HuH-7 (cell line): ENCODE data around the gene BMPR1B.
"Not testable (repeated sequence)": the region's sequence is repeated elsewhere in the genome, so short reads cannot be mapped to it uniquely, and the experiment has no call there.

Experiments used
- DNase-seq: peaks from one replicate; pipeline ENCODE4 v3.0.0; 2011; ENCODE audit warnings: low spot score

The BMPR1B gene

DNA sequence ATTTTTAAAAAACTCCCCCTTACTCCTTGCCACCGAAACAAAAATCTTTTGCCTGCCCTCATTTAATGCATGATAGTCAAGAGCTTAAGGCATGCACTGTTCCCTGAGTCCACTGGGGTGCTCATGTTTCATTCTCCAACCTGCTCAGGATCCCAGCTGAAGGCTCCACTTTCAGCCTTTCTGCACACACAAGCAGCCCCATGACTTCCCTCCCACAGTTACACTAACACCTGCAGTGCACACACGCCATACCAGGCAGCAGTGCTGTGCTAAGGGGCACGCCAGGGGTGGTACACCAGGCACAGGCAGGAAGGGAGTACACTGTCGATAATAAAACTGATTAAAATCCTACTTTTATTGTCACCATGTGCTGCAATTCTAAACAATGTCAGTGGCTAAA lies 385.2 kb downstream of the BMPR1B start:
- no peak for DNase-seq

GRCh38 chr4:95151255-95151654 lies 393.5 kb downstream of the BMPR1B start:
- no peak for DNase-seq

DNA sequence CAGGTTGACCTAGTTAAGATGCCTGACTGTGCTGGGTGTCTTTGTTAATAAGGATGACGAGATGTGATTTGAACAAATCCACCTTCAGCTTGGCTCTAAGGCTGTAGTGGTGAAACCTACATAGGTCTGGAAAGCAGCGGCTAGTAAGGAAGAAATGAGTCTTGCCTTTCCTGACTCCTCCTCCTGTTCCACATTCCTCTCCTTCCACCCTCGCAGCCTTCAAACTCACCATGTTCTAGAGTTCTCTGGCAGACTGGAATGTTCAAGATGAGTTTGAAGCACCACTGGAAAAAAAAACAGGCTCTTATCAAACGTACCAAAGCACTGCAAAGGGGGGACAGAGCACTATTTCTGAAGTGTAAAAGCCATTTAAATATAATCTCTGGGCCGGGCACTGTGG lies 395.4 kb downstream of the BMPR1B start:
- no peak for DNase-seq

DNA sequence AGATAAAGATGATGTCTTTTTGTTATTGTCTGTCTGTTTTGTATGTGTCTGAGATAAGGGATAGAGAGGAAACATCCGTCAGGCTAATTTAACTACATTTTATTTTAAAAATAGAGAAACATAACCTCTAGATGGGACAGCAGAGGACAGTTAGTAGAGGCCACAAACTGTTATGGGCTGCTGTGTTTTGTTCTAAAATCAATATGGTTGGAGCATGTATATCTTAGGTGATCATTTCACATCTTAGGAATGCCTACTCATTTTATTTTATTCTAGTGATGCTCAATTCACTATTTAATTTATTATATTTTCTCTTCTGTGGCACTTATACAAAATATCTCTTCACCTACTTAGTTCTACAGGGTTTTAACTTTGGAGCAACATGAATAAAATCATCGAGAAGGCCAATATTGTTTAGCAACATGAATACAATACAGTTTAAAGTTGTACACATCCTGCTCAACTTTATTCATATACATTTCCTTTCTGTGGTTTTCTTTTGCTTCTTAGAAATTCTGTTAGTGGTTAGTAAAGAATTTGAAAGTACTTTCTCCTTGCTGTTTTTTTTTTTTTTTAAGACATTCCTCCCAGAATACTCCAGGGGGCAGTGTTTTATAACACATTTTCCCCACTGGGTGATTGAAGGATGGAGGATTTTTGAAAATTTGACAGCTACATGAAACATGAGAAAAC lies 398.1 kb downstream of the BMPR1B start:
- DNase-seq, result peak; percentile 26

DNA sequence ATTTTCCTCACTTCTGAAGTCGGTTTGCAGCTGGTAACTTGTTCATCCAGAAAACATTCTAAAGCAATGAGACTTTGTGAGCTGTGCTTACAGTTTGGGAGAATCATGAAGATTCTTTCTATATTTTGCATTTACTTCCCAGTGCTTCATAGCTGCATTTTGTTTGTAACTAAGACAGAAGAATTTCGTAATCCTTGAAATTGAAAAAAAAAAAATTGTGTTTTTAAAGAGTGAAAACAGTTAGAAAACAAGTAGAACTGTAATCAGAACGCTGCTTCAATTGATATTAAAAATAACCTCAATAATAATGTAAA lies 398.7 kb downstream of the BMPR1B start:
- DNase-seq, result no peak

DNA sequence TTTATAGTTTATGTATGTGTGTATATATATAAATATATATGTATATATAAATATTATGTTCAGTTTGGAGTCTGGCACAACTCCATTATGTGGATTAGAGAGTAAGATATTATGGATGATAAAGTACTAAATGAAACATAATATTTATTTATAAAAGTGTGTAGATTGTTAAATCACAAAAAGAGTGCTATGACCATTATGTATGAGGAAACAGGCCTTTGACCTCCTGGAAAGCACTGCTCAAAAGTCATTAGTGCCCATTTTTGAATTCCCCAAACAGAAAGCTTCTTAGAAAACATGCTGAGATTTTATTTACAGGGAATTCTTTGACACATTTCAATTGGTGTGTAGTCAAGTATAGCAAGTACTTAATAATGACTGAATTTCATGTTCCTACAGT lies 399.8 kb downstream of the BMPR1B start:
- no peak for DNase-seq

- no peak for DNase-seq
These were observed 400.3 kb downstream of the BMPR1B start for GRCh38 chr4:95158045-95158444.

- no peak for DNase-seq
These were observed 400.9 kb downstream of the BMPR1B start for GRCh38 chr4:95158626-95159025.

GRCh38 chr4:95159384-95159783 lies 401.6 kb downstream of the BMPR1B start:
- no peak for DNase-seq

- DNase-seq, result no peak
These were observed 404.2 kb downstream of the BMPR1B start for GRCh38 chr4:95161781-95162469.

DNA sequence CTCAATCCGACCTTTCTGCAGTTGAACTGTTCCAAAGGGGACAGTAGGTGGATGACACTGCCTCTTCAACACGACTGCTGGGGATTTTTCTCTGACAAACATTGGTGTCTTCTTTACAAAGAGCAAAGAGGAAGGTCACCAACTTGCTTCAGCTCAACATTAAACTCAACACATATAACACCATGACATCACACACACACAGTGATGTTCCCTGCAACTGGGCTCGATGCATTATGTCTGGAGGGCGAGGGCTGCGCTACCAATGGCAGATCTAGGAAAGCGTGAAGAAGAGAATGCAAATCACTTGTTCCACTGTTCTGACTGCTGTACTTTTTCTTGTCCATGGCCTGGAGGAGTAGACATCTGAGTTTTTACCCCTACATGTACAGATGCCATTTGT lies 405.1 kb downstream of the BMPR1B start:
- no peak for DNase-seq

GRCh38 chr4:95165926-95166524 lies 408.3 kb downstream of the BMPR1B start:
- peak; percentile 30 for DNase-seq

- DNase-seq, result no peak
These were observed 410.1 kb downstream of the BMPR1B start for GRCh38 chr4:95167805-95168204.

DNA sequence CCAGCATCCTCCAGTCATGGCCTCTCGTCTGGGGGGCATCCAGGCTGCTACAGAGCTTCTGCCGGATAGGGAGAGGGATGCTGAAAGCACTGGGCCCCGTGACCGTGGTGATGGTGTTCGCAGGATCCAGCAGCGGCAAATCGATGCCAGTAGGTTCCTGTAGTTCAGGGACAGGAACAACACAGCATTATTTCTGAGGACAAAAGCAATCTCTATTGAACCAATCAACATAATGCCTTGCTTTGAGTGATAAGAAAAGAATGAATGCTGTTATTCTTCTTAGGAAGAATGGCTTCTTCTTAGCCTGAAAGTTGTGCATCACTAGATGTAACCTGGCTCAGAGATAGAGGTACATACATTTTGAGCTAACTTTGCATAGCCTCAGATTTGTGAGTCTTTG lies 412.4 kb downstream of the BMPR1B start:
- DNase-seq, result no peak

GRCh38 chr4:95171377-95171776 lies 413.6 kb downstream of the BMPR1B start:
- DNase-seq, result not testable (repeated sequence)

DNA sequence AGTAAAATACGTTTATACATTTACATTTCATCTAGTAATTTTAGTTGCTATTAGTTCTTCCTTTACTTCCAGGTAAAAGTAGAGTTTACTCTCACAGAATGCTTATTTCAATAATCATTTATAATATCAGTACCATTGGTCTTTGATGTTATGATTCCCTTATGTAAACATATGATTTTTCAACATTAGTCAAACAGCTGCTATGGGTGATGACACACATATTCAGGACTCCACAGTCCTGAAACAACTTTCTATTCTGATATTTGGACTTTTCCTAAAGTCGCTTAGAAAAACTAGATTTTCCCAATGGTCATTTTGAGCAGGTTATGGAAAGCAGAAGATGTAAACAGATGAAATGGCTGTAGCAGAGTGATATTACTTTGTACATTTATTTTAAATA lies 421.2 kb downstream of the BMPR1B start:
- DNase-seq, result no peak

GRCh38 chr4:95180531-95181242 lies 422.9 kb downstream of the BMPR1B start:
- no peak for DNase-seq

DNA sequence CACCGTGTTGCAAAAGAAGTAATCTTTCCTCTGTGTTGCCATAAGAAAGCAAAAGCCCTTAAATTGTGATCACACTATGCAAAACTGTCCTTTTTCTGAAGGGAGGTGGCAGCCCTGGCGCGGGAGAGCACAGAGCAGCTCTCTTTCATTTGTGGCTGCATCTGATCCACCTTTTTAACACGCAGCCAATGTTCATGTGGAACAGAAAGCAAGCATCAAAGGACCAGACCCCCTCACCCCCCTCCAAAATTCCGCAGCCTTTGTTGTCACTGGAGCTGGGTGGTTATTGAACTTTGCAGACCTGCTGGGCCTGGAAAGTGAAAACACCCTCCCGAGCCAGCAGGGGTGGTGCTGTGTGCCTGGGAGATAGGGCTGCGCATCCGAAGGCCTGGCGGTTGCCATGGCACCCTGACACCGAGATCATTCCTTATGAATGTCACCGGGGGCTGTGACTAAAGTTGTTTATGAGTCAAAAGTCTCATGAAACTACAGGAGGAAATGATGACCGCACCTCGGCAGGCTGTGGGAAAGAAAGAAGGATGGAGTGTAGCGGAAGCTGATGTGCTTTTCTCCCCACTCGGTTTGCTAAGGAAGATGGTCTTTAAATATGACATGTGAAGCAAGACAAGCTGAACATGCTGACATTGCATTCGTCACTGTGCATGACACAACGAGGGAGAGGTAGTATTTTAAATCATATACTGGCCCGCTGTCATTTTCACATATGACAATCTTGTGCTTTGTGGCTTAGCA lies 423.7 kb downstream of the BMPR1B start:
- no peak for DNase-seq

DNA sequence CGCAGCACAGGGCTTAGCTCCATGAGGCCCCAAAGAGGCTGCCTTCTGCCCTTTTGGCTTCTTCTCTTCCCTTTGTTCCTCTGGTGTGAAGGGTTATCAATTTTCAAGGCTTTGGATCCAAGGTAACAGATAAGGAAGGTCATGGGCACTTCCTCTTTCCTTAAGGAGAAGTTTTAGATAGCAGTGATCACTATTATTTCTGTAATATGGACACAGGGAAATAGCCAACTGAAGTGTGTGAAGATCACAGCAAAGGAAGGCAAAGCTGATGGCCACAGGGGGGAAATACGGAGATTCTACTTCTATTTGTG lies 424.2 kb downstream of the BMPR1B start:
- DNase-seq, result no peak

DNA sequence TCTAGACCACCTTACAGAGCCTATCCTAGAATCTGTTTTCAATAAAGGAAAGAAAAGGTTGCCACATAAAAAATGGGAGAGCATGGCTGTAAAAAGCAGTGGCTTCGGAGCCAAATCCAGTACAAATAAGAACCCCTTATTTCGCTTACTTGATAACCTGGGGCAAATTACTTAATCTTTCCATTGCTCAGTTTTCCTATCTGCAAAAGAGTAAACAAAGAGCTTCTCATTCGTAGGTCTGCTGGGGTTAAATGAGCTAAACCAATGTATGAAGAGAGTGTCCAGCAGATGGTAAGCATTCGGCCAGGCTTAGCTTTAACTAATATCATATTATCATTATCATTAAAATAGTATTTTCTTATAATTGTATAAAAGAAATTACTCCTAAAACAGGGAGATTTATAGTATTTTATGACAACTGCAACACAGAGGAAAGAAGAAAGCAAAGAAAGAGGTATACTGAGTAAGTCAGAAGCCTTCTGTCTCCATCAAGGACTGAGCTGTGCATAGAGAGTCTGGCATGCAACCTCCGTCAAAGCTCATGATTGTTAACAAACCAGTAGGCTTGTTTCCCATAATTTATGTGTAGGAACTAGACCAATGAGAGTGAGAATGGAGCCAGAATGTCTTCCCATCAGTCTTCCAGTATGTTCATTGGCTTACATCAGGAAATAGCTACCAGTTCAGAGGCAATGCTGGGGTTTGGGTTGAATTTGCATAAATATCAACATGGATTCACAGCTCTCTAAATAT lies 426.1 kb downstream of the BMPR1B start:
- DNase-seq, result no peak

DNA sequence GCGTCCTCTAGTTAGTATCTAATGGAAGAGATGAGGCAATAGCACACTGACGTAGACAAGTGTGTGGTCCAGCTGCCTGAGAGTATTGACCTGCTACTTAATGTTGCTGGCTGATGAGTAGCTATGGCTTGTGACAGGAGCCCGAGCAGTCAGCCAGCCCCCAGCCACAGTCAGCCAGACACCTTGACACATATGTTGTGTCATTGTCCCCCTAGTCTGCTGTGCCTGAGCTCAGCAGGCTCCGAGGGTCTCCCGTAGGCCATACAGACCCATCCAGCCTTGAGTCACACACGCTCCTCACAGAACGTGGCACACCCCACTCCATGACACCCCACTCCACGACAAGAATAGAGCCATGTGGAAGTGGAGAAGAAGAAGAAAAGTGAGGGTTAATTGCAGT lies 428.9 kb downstream of the BMPR1B start:
- no peak for DNase-seq
